T1000 (cell line): ENCODE results near the gene GFM1.

Experiments used
- DNase-seq: peaks from one replicate; lab custom pipeline; 2025; ENCODE audit warnings: mixed read lengths; lab: John Stamatoyannopoulos, UW

GFM1 gene

GRCh38 chr3:158727206-158728060, 83.1 kb downstream of the GFM1 start:
- no peak for DNase-seq

- no peak for DNase-seq
Observed at GRCh38 chr3:158728061-158728377, 83.7 kb downstream of the GFM1 start.

- DNase-seq: no peak
Observed at GRCh38 chr3:158728851-158729250, 84.5 kb downstream of the GFM1 start.

GRCh38 chr3:158731486-158731885, 87.2 kb downstream of the GFM1 start:
- DNase-seq: no peak

GRCh38 chr3:158731938-158732855, 87.9 kb downstream of the GFM1 start, which contains the start of gene RARRES1:
Gene RARRES1, minus strand, starts transcription at chr3:158732457. Its CDS starts 42 bp downstream, at chr3:158732415.
- DNase-seq: no peak

- DNase-seq: no peak
Observed at GRCh38 chr3:158732856-158733200, 88.5 kb downstream of the GFM1 start.

GRCh38 chr3:158733656-158734055, 89.3 kb downstream of the GFM1 start:
- no peak for DNase-seq

- DNase-seq: no peak
Observed at GRCh38 chr3:158735296-158736033, 91.1 kb downstream of the GFM1 start.

- no peak for DNase-seq
Observed at GRCh38 chr3:158737410-158737809, 93.1 kb downstream of the GFM1 start.

GRCh38 chr3:158737976-158738615, 93.8 kb downstream of the GFM1 start:
- DNase-seq: no peak

- DNase-seq: no peak
Observed at GRCh38 chr3:158738653-158739052, 94.3 kb downstream of the GFM1 start.

GRCh38 chr3:158739078-158739477, 94.8 kb downstream of the GFM1 start:
- DNase-seq: no peak

GRCh38 chr3:158739661-158740060, 95.3 kb downstream of the GFM1 start:
- DNase-seq: no peak
